ENCODE data around the gene GK. TPM values are rescaled to one million over a fixed set of nuclear protein-coding genes. Genes with fewer than 3 reads are reported as not detected.
A peak's percentile ranks its signal among the peaks of the same experiment; 100 is the strongest.

GK gene
- total RNA-seq, 2 experiments from 2014 or later: 95.2 to 100 TPM

GRCh38 chrX:30679369-30679768 lies 26.1 kb downstream of the GK start:
- Mint-ChIP-seq H3K27ac (no peak overlapping the region), H3K36me3 (peaks cover 41% of the 10 kb centered on the region), H3K4me1 (ENCODE audit: low read depth) (no peaks in the 10 kb centered on the region), H3K27me3 (no peaks in the 10 kb centered on the region), H3K9me3 (no peaks in the 10 kb centered on the region), H3K4me3 (no peak overlapping the region)
- intact Hi-C loops (cut with micrococcal nuclease): no loop called here
- CTCF ChIA-PET: no interaction called here
- POLR2A ChIA-PET: no interaction called here
- DNase-seq: no peak

GRCh38 chrX:30680618-30681017 lies 27.4 kb downstream of the GK start:
- H3K4me1 Mint-ChIP-seq (ENCODE audit: low read depth): no peaks in the 10 kb centered on the region
- no peaks in the 10 kb centered on the region for H3K27me3 Mint-ChIP-seq
- H3K9me3 Mint-ChIP-seq: no peaks in the 10 kb centered on the region
- CTCF ChIA-PET: interaction anchor here (0.6 kb wide), 1 partner anchor 45 kb away, joined by 3 read pairs; no protein-coding TSS in a partner anchor
- H3K27ac Mint-ChIP-seq: no peak overlapping the region
- no peak overlapping the region for H3K4me3 Mint-ChIP-seq
- peaks cover 39% of the 10 kb centered on the region for H3K36me3 Mint-ChIP-seq
- DNase-seq: no peak
- intact Hi-C loops (cut with micrococcal nuclease): no loop called here
- POLR2A ChIA-PET: no interaction called here

- ChIA-PET POLR2A (no interaction called here), CTCF (interaction anchor here (0.6 kb wide), 1 partner anchor 54 kb away, joined by 3 read pairs; no protein-coding TSS in a partner anchor)
- H3K9me3 Mint-ChIP-seq: no peaks in the 10 kb centered on the region
- DNase-seq: no peak
- no peaks in the 10 kb centered on the region for H3K27me3 Mint-ChIP-seq
- H3K4me1 Mint-ChIP-seq (ENCODE audit: low read depth): no peaks in the 10 kb centered on the region
- peaks cover 30% of the 10 kb centered on the region for H3K36me3 Mint-ChIP-seq
- intact Hi-C loops (cut with micrococcal nuclease): no loop called here
- H3K4me3 Mint-ChIP-seq: no peak overlapping the region
- no peak overlapping the region for H3K27ac Mint-ChIP-seq
Observed at GRCh38 chrX:30688641-30689040, 35.4 kb downstream of the GK start.

- H3K4me1 Mint-ChIP-seq (ENCODE audit: low read depth): no peaks in the 10 kb centered on the region
- intact Hi-C loops (cut with micrococcal nuclease): no loop called here
- no peak for DNase-seq
- ChIA-PET POLR2A (no interaction called here), CTCF (interaction anchor here (0.6 kb wide), 1 partner anchor 54 kb away, joined by 3 read pairs; no protein-coding TSS in a partner anchor)
- peaks cover 26% of the 10 kb centered on the region for H3K36me3 Mint-ChIP-seq
- H3K4me3 Mint-ChIP-seq: no peak overlapping the region
- no peak overlapping the region for H3K27ac Mint-ChIP-seq
- H3K9me3 Mint-ChIP-seq: no peaks in the 10 kb centered on the region
- no peaks in the 10 kb centered on the region for H3K27me3 Mint-ChIP-seq
Observed at GRCh38 chrX:30689116-30689515, 35.9 kb downstream of the GK start.

GRCh38 chrX:30690330-30690729 lies 37.1 kb downstream of the GK start:
- H3K4me3 Mint-ChIP-seq: no peak overlapping the region
- CTCF ChIA-PET: no interaction called here
- H3K27me3 Mint-ChIP-seq: no peaks in the 10 kb centered on the region
- POLR2A ChIA-PET: no interaction called here
- no peaks in the 10 kb centered on the region for H3K9me3 Mint-ChIP-seq
- no peaks in the 10 kb centered on the region for H3K4me1 Mint-ChIP-seq (ENCODE audit: low read depth)
- intact Hi-C loops (cut with micrococcal nuclease): no loop called here
- no peak for DNase-seq
- no peak overlapping the region for H3K27ac Mint-ChIP-seq
- peaks cover 30% of the 10 kb centered on the region for H3K36me3 Mint-ChIP-seq

GRCh38 chrX:30693999-30694650 lies 40.9 kb downstream of the GK start:
- Mint-ChIP-seq H3K27me3 (no peaks in the 10 kb centered on the region), H3K4me1 (ENCODE audit: low read depth) (no peaks in the 10 kb centered on the region), H3K27ac (no peak overlapping the region), H3K4me3 (no peak overlapping the region), H3K9me3 (no peaks in the 10 kb centered on the region), H3K36me3 (peaks cover 32% of the 10 kb centered on the region)
- POLR2A ChIA-PET: no interaction called here
- CTCF ChIA-PET: no interaction called here
- intact Hi-C loops (cut with micrococcal nuclease): no loop called here
- no peak for DNase-seq

GRCh38 chrX:30702736-30703135 lies 49.5 kb downstream of the GK start:
- intact Hi-C loops (cut with micrococcal nuclease): no loop called here
- H3K4me3 Mint-ChIP-seq: no peak overlapping the region
- ChIA-PET CTCF (no interaction called here), POLR2A (no interaction called here)
- DNase-seq: no peak
- no peaks in the 10 kb centered on the region for H3K27me3 Mint-ChIP-seq
- H3K27ac Mint-ChIP-seq: no peak overlapping the region
- no peaks in the 10 kb centered on the region for H3K9me3 Mint-ChIP-seq
- H3K36me3 Mint-ChIP-seq: peaks cover 28% of the 10 kb centered on the region
- no peaks in the 10 kb centered on the region for H3K4me1 Mint-ChIP-seq (ENCODE audit: low read depth)

GRCh38 chrX:30706216-30706775 lies 53.1 kb downstream of the GK start:
- no peak for DNase-seq
- H3K4me1 Mint-ChIP-seq (ENCODE audit: low read depth): peaks cover 6% of the 10 kb centered on the region
- intact Hi-C loops (cut with micrococcal nuclease): no loop called here
- peak overlapping the region; percentile 5 for H3K27ac Mint-ChIP-seq
- no peaks in the 10 kb centered on the region for H3K27me3 Mint-ChIP-seq
- H3K36me3 Mint-ChIP-seq: peaks cover 42% of the 10 kb centered on the region
- no peaks in the 10 kb centered on the region for H3K9me3 Mint-ChIP-seq
- H3K4me3 Mint-ChIP-seq: no peak overlapping the region
- ChIA-PET POLR2A (no interaction called here), CTCF (no interaction called here)

GRCh38 chrX:30712214-30712613 lies 59.0 kb downstream of the GK start:
- Mint-ChIP-seq H3K27me3 (no peaks in the 10 kb centered on the region), H3K27ac (no peak overlapping the region), H3K4me1 (ENCODE audit: low read depth) (peaks cover 29% of the 10 kb centered on the region), H3K9me3 (no peaks in the 10 kb centered on the region), H3K36me3 (peaks cover 44% of the 10 kb centered on the region), H3K4me3 (no peak overlapping the region)
- intact Hi-C loops (cut with micrococcal nuclease): loop anchor here (2.0 kb wide), 1 partner anchor 61 kb away; no protein-coding TSS in a partner anchor
- ChIA-PET POLR2A (no interaction called here), CTCF (no interaction called here)
- DNase-seq: no peak

GRCh38 chrX:30713061-30713525 lies 59.9 kb downstream of the GK start:
- intact Hi-C loops (cut with micrococcal nuclease): loop anchor here (1.0 to 2.0 kb wide), 8 partner anchors 23 to 176 kb away; partner anchors contain the start of gene TAB3
- CTCF ChIA-PET: no interaction called here

GRCh38 chrX:30714138-30714537 lies 60.9 kb downstream of the GK start:
- peak overlapping the region; percentile 71 for H3K27ac Mint-ChIP-seq
- DNase-seq: no peak
- peaks cover 43% of the 10 kb centered on the region for H3K36me3 Mint-ChIP-seq
- H3K4me1 Mint-ChIP-seq (ENCODE audit: low read depth): peaks cover 29% of the 10 kb centered on the region
- CTCF ChIA-PET: interaction anchor here (0.7 to 0.8 kb wide), 2 partner anchors 20 to 79 kb away, joined by 3 to 4 read pairs; no protein-coding TSS in a partner anchor
- intact Hi-C loops (cut with micrococcal nuclease): no loop called here
- POLR2A ChIA-PET: no interaction called here
- no peaks in the 10 kb centered on the region for H3K9me3 Mint-ChIP-seq
- H3K4me3 Mint-ChIP-seq: no peak overlapping the region
- H3K27me3 Mint-ChIP-seq: no peaks in the 10 kb centered on the region

More at GRCh38 chrX:30713061-30713525, 59.9 kb downstream of the GK start:
- Mint-ChIP-seq H3K27ac (peak overlapping the region; percentile 71), H3K36me3 (peaks cover 47% of the 10 kb centered on the region), H3K27me3 (no peaks in the 10 kb centered on the region), H3K9me3 (no peaks in the 10 kb centered on the region), H3K4me3 (no peak overlapping the region), H3K4me1 (ENCODE audit: low read depth) (peaks cover 29% of the 10 kb centered on the region)
- POLR2A ChIA-PET: no interaction called here
- peak; percentile 71 for DNase-seq

- peaks cover 26% of the 10 kb centered on the region for H3K4me1 Mint-ChIP-seq (ENCODE audit: low read depth)
- H3K27me3 Mint-ChIP-seq: no peaks in the 10 kb centered on the region
- intact Hi-C loops (cut with micrococcal nuclease): no loop called here
- peaks cover 42% of the 10 kb centered on the region for H3K36me3 Mint-ChIP-seq
- H3K27ac Mint-ChIP-seq: no peak overlapping the region
- ChIA-PET POLR2A (no interaction called here), CTCF (interaction anchor here (0.6 to 2.9 kb wide), 2 partner anchors 19 to 145 kb away, joined by 4 to 13 read pairs; no protein-coding TSS in a partner anchor)
- DNase-seq: no peak
- no peak overlapping the region for H3K4me3 Mint-ChIP-seq
- H3K9me3 Mint-ChIP-seq: no peaks in the 10 kb centered on the region
Observed at GRCh38 chrX:30715976-30716375, 62.8 kb downstream of the GK start.

All from activated CD4-positive, alpha-beta memory T cell treated with anti-CD3 and anti-CD28 coated beads for 36 hours (primary cell).